Femur (tissue), 1 donor: ENCODE measurements around the gene MRRF.
"Not testable (repeated sequence)": the region's sequence is repeated elsewhere in the genome, so short reads cannot be mapped to it uniquely, and the experiment has no call there.

Source experiments
- DNase-seq: peaks from one replicate; pipeline ENCODE4 v3.0.0-alpha.2; 2017

MRRF gene

GRCh38 chr9:122363131-122363530 is 98.4 kb downstream of the MRRF start:
- DNase-seq = not testable (repeated sequence)

DNA sequence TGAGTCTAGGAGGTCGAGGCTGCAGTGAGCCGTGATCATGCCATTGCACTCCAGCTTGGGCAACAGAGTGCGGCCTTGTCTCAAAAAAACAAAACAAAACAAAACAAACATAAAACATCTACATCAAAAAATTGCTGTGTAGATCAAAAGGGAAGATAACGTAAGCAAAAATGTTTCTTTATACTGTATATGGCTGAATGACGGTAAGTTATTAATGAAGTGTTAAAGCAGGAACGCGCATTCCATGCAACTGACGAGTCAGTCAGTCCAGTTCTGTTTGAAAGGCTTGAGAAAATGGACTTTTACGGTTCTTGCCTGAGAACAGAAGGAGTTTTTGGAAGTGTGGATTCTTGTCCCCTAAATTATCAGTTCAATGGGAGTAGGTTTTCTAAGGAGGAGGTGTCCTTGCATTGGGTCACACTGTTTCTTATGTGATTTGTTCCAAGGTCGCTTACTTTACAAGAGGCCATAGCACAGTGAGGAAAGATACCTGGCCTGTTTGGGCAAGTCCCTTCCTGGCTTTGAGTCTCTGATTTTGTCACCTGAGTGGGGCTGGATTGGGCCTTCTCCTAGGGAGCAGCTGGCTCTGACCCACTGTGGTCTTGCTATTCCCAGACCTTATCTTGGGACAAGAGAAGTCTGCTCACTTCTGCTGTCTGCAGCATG is 99.6 kb downstream of the MRRF start:
- no peak for DNase-seq

- no peak for DNase-seq
Measured at GRCh38 chr9:122364783-122365150, 100.1 kb downstream of the MRRF start.

DNA sequence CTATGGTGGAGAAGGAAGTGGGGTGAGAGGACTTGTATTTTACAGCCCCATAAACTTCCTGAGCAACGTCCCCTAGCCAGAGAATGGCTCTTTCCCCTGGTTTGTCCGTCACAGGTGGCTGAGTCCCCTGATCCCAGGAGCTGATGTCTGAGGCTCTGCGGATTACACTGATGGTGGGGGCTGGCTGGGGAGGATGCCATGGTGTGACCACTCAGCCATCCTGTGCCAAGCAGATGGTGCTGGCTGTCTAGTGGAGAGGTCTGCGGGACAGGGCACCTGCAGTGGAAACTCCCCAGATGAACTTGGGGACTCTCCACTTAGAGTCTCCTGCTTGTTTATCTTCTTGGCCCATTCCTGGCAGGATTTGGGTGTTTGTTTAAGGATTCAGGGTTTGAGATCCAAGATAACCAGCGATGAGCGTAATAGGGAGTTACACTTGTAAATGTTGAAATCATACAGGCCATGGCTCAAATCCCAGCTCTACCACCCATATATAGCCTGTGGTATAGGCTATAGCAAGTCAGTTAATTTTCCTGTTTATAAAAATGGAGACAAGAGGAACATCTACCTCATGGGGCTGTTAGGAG is 101.5 kb downstream of the MRRF start:
- DNase-seq = no peak

- no peak for DNase-seq
Measured at GRCh38 chr9:122367065-122367464, 102.4 kb downstream of the MRRF start.

- DNase-seq = no peak
Measured at GRCh38 chr9:122367774-122368460, 103.2 kb downstream of the MRRF start.

DNA sequence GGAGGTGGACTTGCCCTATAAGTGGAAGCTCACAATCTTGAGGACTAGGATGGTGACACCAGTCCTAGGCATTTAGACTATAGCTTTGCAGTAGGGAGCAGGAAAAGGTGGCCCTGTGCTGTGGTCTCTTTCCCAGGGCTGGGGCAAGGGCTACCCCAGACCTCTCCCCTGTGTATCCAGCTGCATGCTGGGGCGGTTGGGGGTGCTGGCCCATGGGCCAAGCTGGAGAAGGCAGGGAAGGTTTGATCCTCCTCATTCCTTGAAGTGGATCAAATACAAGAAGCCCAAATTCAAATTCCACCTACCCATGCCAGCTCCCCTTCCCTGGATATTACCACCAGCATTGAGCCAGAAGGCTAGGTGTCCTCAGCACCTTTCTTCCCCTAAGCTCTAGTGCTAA is 104.0 kb downstream of the MRRF start:
- DNase-seq = no peak

- no peak for DNase-seq
Measured at GRCh38 chr9:122370303-122370702, 105.6 kb downstream of the MRRF start.

DNA sequence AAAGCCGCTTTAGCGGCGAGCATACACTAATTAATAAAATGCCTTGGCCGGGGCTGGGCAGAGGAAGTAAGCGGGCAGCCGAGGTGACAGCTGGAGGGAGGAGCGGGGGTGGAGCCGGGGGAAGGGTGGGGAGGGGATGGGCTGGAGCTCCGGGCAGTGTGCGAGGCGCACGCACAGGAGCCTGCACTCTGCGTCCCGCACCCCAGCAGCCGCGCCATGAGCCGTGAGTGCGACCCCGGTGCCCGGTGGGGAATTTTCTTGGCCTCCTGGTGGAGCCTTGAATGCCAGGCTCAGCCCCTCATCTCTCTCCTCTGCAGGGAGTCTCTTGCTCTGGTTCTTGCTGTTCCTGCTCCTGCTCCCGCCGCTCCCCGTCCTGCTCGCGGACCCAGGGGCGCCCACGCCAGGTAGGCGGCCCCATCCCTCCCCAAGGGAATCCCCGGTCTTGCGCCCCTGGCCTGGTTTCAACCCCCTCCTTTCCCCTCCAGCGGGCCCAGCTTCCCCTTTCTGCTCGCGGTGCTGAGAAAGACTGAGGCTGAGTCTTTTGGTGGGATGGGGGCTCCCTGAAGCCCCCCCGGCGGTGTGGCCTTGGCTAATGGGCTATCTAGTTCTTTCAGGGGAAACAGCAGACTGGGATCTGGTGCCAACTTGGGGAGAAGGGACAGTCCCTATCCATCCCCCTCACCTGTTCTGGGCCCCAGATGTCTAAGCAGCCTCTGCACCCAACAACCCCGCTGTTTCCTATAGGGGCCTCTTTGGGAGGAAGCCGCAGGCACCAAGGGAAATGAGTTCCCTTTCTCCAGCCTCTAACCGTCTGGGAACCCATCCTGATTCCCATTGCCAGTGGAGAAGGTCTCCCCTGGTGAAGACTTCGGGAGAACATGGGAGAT is 106.4 kb downstream of the MRRF start, which contains the start of gene PTGS1:
Gene PTGS1, plus strand, starts transcription at position 156 of the 887 bp plus-strand sequence. Its CDS starts 61 bp downstream, at position 217.
- DNase-seq = peak; percentile 58

DNA sequence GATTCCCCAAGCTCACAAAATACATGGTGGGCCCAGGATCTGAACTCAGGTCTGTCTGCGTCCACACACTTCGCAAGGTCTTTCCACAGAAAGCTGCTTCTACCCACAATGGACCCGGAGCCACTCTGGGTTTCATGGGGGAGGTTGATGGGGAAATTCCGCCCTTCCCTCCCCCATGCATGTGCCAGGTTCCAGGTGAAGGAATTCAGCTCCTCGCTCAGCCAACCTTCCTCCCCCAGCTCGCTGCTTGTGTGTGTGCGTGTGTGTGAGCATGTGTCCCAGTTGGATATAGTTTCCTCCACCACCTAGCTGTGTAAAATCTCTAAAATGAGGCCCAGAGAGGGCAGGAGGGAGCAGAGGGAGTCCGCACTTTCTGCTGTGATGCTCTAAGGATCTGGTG is 107.2 kb downstream of the MRRF start:
- no peak for DNase-seq

GRCh38 chr9:122372856-122373845 is 108.5 kb downstream of the MRRF start:
- no peak for DNase-seq

DNA sequence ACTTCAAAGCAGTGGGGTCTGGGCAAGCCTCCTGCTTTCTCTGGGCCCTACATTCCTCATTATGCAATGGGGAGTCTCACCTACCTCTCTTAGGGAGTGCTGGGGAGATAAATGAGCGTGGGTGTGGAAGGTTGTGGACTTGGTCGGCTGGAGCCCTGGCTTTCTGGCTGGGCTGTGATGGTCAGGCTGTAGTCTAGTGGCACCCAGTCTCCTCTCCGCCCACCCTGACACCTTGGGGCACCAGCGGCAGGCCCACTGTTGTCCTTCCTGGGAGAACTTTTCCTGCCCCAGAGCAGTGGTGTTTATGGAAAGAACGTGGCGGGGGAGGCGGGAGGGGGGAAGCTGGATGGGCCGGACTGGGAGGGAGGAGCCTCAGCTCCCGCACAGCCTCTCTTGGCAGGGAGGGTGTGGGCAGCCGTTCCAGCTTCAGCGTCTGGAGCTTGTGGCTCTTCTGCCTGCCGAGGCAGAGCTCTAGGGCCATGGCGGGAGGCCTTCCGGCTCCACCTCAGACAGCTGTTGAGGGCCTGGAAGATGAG is 110.3 kb downstream of the MRRF start:
- DNase-seq = peak; percentile 87

DNA sequence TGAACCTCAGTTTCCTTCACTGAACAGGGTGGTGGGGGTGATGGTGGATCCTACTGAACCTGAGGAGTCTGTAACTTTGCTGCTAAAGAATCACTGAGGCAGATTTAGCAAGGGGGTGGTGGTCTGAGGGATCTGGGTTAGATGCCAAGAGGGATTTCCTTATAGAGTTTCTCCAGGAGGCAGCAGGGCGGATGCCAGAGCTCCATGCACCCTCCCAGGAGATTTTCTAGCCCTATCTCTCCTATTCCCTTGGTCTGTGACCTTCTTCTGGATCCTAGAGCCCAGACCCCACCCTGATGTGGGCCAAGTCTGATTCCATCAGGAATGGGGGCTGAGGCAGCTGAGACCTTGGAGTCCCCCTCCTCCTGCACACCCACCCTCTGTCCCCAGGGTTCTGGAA is 112.1 kb downstream of the MRRF start:
- no peak for DNase-seq

DNA sequence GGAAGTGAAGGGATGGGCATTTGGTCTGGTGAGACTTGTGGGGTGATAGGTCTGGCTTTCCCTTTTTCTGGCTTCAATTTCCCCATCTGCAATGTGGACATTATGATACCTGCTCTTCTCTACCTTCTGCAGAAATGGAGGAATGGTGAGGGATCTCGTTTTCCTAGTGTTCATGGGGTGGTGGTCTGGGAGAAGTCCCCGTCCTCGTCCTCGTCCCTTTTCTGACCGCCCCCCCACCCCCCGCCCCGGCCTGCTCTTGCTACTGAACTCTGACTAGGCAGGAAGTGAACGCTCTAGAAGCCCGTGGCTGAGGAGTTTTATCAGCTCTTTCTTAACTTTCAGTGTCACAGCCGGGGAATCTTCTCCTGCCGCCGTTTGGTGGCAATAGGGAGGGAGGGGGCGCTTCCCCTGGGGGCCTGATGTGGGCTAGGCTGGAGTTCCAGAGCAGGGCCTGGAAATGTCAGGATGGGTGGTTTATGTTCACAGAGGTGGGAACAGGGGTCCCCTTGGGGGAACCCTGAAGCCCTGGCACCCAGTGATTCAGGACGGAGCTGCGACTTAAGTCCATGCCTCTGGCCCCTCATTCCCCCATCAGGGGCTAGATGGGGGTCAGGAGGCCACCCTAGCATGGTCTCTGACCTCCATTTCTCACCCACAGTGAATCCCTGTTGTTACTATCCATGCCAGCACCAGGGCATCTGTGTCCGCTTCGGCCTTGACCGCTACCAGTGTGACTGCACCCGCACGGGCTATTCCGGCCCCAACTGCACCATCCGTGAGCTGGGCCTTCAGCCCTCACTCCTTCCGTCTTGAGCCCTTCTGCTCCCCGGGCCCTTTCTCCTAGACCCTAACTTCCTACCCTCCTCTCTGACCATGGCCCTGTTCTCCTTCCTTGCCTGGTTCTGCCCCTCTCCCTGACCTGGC is 112.8 kb downstream of the MRRF start:
- DNase-seq = no peak

DNA sequence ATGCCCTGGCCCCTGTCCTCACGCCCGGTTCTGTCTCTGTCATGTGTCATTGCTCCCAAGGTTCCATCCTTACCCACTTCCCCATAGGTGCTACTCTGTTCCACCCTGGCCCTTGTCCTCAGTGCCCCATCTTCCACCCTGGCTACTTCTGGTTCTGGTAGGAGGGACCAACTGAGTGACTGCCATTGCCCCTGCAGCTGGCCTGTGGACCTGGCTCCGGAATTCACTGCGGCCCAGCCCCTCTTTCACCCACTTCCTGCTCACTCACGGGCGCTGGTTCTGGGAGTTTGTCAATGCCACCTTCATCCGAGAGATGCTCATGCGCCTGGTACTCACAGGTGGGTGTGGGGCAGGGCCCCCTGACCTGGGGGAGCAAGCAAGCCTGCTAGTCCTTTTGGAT is 113.6 kb downstream of the MRRF start:
- no peak for DNase-seq

DNA sequence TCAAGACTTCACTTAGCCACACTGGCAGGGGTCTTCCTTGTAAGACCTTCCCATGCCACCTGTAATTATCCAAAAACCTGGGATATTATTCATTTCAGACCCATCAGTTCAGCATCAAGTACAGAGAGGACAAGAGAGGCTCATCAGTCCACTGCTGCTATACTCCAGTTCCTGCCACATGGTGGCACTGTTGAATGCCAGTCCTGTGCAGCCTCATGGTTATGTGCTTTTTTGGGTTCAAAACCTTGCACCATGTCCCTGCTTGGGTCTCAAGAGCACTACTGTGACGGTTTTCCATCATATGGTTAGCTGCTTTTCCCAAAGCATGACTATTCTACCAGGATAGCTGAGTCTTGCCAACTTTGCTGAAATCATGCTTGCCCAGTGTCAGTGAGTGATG is 114.7 kb downstream of the MRRF start:
- DNase-seq = no peak

GRCh38 chr9:122380293-122380692 is 115.6 kb downstream of the MRRF start:
- DNase-seq = no peak
